NT2/D1 (cell line): ENCODE measurements around the gene NKX3-2.

Experiments
- DNase-seq: peaks from one replicate; pipeline ENCODE4 v3.0.0-alpha.2; 2011; ENCODE audit warnings: low read depth, low spot score
- H3K27me3 ChIP-seq: 2 replicates; pipeline ENCODE4 v1.6.0; 2011; ENCODE audit warnings: mild to moderate bottlenecking; ENCODE audit not compliant: insufficient read length, insufficient read depth
- H3K36me3 ChIP-seq: 2 replicates; pipeline ENCODE4 v1.6.1; 2011; ENCODE audit warnings: mild to moderate bottlenecking, low read length, mixed read lengths; ENCODE audit not compliant: insufficient read depth, insufficient read length
- H3K4me1 ChIP-seq: 2 replicates; pipeline ENCODE4 v1.5.1; 2011; ENCODE audit not compliant: insufficient read depth, insufficient read length
- H3K4me3 ChIP-seq: 2 replicates; pipeline ENCODE4 v1.5.1; 2011; ENCODE audit warnings: low read depth; ENCODE audit not compliant: insufficient read length
- H3K9ac ChIP-seq: 2 replicates; pipeline ENCODE4 v1.6.0; 2011; ENCODE audit warnings: low read depth; ENCODE audit not compliant: insufficient read length
- H3K9me3 ChIP-seq: 2 replicates; pipeline ENCODE4 v1.5.1; 2011; ENCODE audit warnings: mild to moderate bottlenecking, low read length; ENCODE audit not compliant: insufficient read depth
- SUZ12 ChIP-seq: IDR thresholded peaks from 2 replicates; pipeline ENCODE4 v1.6.1; 2011; ENCODE audit not compliant: insufficient read length, insufficient read depth; ENCODE audit errors: extremely low read depth
- YY1 ChIP-seq: IDR thresholded peaks from 2 replicates; pipeline ENCODE4 v1.6.1; 2011; ENCODE audit not compliant: insufficient read length, insufficient read depth
- ZNF274 ChIP-seq: IDR thresholded peaks from 2 replicates; pipeline ENCODE4 v1.6.1; 2011; ENCODE audit warnings: mild to moderate bottlenecking, low read depth, low read length

The NKX3-2 gene

DNA sequence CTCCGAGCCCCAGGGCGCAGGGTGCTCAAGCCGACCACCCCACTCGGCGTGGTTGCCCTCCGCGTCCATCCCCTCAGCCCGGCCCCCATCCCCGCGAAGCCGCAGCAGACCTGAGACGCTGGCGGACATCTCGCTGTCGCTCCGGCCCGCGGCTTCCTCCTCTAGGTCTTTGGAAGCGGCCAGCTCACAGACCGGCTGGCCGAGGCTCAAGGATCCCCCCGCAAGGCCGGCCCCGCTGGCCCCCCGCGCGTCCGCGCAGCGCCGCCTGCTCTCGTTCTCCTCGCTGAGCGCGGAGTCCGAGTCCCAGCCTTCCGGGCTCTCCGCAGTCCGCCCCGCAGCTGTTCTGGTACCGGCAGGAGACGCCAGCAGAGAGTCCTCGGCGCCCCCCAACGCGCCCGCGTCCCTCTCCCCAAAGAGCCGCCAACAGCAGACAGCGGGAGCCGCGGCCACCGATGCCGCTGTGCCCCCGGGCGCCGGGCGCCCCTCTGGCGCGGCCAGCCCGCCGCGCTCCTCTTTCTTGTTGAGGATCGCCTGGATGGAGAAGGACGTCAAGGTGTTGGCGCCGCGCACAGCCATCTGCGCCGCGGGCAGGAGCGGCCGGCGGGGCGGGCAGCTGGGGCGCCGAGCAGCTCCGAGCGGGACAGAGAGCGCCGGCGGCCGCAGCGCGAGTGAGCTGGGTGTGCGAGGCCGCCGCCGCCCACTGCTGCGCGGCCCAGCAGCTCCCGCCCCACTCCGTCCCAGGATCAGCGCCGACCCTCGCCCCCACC, at the start of gene NKX3-2:
Gene NKX3-2 (minus strand): TSS at position 670 of the 767 bp plus-strand sequence. CDS start 94 bp downstream, at position 576.
- DNase-seq, result no peak
- Histone ChIP-seq H3K27me3 (peaks cover 16% of the 10 kb centered on the region), H3K9ac (peak within 1 kb of the TSS; percentile 95), H3K36me3 (peaks cover 32% of the 10 kb centered on the region), H3K9me3 (peaks cover 5% of the 10 kb centered on the region; the same call in 1 of the 2 replicates), H3K4me1 (peaks cover 13% of the 10 kb centered on the region), H3K4me3 (peak within 1 kb of the TSS; percentile 90)
- TF ChIP-seq SUZ12 (no peak), ZNF274 (no peak)

GRCh38 chr4:13592220-13592619, 47.9 kb upstream of the NKX3-2 start:
- peaks cover 91% of the 10 kb centered on the region for H3K36me3 ChIP-seq

DNA sequence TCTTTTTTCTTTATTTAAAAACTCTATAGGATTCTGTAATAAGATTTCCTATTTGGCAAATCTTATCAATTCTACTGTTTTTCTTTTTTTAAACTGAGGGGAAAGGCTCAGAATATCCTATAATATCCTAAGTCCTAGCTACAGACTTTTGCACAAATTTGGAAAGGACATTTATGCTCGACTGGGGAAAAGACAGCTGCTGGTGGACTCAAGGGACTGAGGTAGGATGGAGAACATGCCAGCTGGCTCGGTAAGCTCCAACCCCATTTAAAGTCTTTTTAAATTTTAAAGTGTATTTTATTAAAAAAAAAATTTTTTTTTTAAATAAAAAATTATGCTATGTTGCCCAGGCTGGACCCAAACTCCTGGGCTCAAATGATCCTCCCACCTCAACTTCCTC, 46.5 kb upstream of the NKX3-2 start:
- Histone ChIP-seq H3K4me3 (no peak overlapping the region), H3K36me3 (peaks cover 82% of the 10 kb centered on the region), H3K27me3 (no peaks in the 10 kb centered on the region), H3K9me3 (no peaks in the 10 kb centered on the region), H3K9ac (no peak overlapping the region), H3K4me1 (no peaks in the 10 kb centered on the region)
- TF ChIP-seq ZNF274, result no peak
- no peak for TF ChIP-seq YY1
- no peak for TF ChIP-seq SUZ12
- DNase-seq, result no peak

More at GRCh38 chr4:13592220-13592619, 47.9 kb upstream of the NKX3-2 start:
- Histone ChIP-seq H3K27me3 (no peaks in the 10 kb centered on the region), H3K4me1 (no peaks in the 10 kb centered on the region), H3K9ac (no peak overlapping the region), H3K9me3 (no peaks in the 10 kb centered on the region), H3K4me3 (no peak overlapping the region)
- DNase-seq, result no peak
- TF ChIP-seq ZNF274 (no peak), YY1 (no peak), SUZ12 (no peak)

GRCh38 chr4:13588954-13589353, 44.6 kb upstream of the NKX3-2 start:
- TF ChIP-seq ZNF274 (no peak), YY1 (no peak), SUZ12 (no peak)
- Histone ChIP-seq H3K4me1 (no peaks in the 10 kb centered on the region), H3K36me3 (peaks cover 80% of the 10 kb centered on the region), H3K9ac (no peak overlapping the region), H3K4me3 (no peak overlapping the region), H3K9me3 (no peaks in the 10 kb centered on the region), H3K27me3 (no peaks in the 10 kb centered on the region)
- no peak for DNase-seq

- Histone ChIP-seq H3K9me3 (no peaks in the 10 kb centered on the region), H3K4me1 (no peaks in the 10 kb centered on the region), H3K4me3 (no peak overlapping the region), H3K27me3 (no peaks in the 10 kb centered on the region), H3K9ac (no peak overlapping the region), H3K36me3 (peaks cover 75% of the 10 kb centered on the region)
- no peak for TF ChIP-seq SUZ12
- no peak for TF ChIP-seq ZNF274
- no peak for TF ChIP-seq YY1
- DNase-seq, result no peak
Measured at GRCh38 chr4:13584481-13584880, 40.2 kb upstream of the NKX3-2 start.

DNA sequence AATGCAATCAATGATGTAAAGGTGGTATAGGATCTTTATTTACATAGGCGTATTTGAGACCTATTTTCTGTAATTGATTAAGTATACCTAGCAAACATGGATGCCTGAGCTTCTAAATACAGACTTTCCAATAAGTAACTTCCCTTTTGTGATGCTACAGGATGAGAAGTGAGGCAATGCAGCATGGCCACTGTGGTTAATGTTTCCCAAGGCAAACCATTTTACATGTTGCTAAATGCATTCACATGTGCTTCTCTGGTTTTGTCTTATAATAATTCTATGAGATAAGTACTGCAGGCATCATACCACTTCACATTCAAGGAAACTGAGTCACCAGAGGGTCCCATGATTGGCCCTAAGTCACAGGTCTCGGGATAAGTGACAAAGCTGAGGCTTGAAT, 35.7 kb upstream of the NKX3-2 start:
- TF ChIP-seq SUZ12 (no peak), YY1 (no peak), ZNF274 (no peak)
- H3K4me1 ChIP-seq, result no peaks in the 10 kb centered on the region
- no peaks in the 10 kb centered on the region for H3K27me3 ChIP-seq
- H3K9me3 ChIP-seq, result no peaks in the 10 kb centered on the region
- no peak overlapping the region for H3K9ac ChIP-seq
- no peak for DNase-seq
- H3K4me3 ChIP-seq, result no peak overlapping the region
- peaks cover 83% of the 10 kb centered on the region for H3K36me3 ChIP-seq

- peaks cover 82% of the 10 kb centered on the region for H3K36me3 ChIP-seq
- H3K9me3 ChIP-seq, result no peaks in the 10 kb centered on the region
- no peaks in the 10 kb centered on the region for H3K4me1 ChIP-seq
- DNase-seq, result no peak
- H3K4me3 ChIP-seq, result no peak overlapping the region
- no peaks in the 10 kb centered on the region for H3K27me3 ChIP-seq
- TF ChIP-seq YY1 (no peak), SUZ12 (no peak), ZNF274 (no peak)
- H3K9ac ChIP-seq, result no peak overlapping the region
Measured at GRCh38 chr4:13577660-13578059, 33.4 kb upstream of the NKX3-2 start.
